LNCAP (cell line): ENCODE measurements around the gene PPP2R5B.

Experiments used
- TF ChIP-seq, protein P1 (sequence below): fragments of 450-650 bp; IDR thresholded peaks from 2 replicates; pipeline ENCODE4 v1.5.1; 2017; ENCODE audit warnings: mild to moderate bottlenecking

The PPP2R5B gene

DNA sequence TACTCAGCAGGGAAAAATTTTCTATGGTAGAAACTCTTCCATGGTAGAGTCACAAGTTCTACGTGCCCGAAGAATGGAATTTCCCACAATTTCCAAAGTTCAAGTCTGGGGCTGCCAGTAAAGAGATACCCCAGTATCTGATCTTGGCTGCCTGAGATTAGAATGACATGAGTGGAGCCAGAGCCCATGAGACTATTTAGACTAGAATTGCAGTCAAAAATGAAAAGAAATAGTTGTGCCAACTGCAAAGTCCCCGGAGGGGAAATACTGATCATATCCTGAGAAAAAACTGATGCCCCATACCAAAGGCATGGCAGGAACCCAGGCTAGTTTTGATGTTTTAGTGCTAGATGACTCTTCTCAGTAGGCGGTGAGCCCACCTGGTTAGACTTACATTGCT, 36.2 kb downstream of the PPP2R5B start:
- TF ChIP-seq, protein P1, sequence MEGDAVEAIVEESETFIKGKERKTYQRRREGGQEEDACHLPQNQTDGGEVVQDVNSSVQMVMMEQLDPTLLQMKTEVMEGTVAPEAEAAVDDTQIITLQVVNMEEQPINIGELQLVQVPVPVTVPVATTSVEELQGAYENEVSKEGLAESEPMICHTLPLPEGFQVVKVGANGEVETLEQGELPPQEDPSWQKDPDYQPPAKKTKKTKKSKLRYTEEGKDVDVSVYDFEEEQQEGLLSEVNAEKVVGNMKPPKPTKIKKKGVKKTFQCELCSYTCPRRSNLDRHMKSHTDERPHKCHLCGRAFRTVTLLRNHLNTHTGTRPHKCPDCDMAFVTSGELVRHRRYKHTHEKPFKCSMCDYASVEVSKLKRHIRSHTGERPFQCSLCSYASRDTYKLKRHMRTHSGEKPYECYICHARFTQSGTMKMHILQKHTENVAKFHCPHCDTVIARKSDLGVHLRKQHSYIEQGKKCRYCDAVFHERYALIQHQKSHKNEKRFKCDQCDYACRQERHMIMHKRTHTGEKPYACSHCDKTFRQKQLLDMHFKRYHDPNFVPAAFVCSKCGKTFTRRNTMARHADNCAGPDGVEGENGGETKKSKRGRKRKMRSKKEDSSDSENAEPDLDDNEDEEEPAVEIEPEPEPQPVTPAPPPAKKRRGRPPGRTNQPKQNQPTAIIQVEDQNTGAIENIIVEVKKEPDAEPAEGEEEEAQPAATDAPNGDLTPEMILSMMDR, result no peak

DNA sequence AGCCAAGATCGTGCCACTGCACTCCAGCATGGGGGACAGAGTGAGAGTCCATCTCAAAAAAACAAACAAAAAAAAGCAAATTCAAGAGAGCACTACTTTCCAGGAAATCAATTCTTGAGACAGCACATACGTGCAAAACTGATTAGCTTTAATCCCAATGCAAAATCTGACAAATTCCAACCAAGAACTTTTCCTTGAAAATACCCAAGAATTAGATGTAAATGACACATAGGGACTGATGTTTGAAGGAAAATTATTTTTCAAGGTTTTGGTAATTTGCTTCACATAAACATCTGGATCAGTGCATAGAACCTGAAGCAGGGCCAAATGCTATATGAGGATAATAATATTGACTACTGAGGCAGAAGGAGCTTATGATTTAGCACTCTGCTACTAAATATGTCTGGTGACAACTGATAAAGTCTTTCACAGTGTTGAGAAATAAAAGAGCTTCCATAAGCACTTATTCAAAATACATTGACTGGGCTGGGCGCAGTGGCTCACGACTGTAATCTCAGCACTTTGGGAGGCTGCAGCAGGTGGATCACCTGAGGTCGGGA, 38.7 kb downstream of the PPP2R5B start:
- TF ChIP-seq, protein P1, result no peak

DNA sequence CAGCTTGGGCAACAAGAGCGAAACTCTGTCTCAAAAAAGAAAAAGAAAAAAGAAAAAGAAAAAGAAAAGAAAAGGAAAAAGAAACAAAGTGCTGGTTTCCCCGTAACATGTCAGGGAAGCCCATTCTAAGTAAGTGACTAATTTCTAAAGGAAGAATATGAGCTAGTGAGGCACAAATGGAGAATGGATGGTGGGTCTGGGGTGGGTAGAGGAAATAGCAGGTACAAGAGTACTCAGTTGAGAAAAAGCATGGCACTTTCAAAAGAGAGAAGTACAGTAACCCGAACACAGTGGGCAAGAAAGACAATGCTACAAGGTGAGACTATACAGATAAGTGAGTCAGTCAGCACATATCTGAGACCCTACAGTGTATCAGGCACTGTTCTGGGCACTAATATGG, 42.9 kb downstream of the PPP2R5B start:
- TF ChIP-seq, protein P1, result no peak

DNA sequence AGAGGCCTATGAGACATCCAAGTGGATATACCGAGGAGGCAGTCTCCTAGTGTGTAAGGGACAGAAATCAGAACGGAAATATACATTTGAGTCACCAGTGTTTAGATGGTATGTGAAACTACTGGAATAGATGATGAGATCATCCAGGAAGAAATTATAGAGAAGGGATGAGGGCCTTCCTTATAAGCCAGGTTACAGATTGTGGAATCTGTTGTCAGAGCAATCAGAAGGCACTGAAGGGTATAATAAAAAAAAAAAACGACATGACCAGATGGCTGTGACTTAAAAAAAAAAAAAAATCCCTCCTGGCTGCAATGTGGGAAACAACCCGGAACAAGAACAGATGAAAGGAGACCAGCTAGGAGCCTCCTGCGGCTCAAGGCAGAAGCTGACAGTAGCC, 44.7 kb downstream of the PPP2R5B start:
- TF ChIP-seq, protein P1, result no peak

DNA sequence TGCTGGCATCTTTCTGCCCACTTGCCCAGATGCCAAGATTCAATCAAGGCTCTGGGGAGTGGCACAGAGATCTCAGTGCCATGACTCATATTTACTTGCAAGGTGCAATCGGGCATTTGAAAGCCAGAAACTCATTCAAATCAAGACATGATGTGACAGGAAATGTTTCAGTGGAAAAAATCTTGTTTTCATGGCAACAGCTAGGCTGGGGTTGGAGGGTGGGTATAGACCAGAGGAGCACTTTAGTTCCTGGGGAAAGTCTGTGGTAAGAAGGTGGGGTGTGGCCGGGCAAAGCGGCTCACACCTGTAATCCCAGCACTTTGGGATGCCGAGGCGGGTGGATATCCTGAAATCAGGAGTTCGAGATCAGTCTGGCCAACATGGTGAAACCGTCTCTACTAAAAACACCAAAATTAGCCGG, 46.3 kb downstream of the PPP2R5B start:
- TF ChIP-seq, protein P1, result no peak

DNA sequence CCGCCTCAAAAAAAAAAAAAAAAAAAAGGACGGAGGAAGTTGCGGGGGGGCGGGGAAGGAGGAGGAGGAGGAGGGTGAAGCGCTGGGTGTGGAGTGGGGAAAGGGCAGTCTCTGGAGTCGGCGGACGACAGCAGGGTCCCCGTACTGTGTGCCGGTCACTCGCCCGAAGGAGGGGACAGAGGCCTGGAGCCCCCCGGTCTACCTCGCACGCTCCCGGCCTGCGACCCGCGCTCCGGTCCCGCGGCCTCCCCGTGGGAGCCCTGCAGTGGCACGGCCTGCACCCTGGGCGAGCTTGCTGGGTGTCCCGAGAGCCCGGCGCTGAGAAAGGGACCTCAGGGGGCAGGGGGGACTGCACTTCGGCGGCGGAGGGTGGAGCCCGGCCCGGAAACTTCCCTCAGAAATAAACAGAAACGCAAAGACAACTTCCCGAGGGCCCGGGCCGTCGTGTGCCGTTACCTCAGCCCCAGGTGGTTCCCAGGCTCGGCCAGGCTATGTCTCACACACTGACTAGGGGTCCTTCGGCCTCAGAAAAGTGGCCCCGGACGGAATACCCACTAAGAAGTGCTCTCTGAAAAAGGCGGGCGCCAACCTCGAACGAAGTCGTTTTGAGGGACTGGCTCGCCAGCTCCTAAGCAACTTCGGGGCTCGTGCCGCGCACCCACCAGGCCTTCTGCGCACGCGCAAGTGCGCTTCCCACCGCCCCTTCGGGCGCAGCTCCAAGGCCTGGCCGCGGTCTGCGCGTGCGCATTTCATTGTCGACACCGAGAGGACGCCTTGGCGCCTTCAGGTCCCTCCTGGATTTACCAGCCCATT, 47.1 kb downstream of the PPP2R5B start, which contains the start of gene MAJIN:
TSS of gene MAJIN (minus strand) at position 688 of the 813 bp plus-strand sequence. CDS start 12,703 bp downstream, outside the sequence.
- TF ChIP-seq, protein P1, result no peak

DNA sequence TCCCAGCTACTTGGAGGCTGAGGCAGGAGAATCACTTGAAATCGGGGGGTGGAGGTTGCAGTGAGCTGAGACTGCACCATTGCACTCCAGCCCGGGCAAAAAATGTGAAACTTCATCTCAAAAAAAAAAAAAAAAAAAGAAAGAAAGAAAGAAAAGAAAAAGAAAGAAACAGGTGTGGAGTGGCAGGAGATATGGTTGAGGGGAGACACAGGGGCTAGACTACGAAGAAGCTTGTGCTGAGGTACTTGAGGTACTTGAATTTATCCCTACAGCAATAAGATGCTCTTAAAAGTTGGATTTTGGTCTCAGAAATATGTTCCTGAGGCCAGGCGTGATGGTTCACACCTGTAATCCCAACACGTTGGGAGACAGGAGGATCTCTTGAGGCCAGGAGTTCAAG, 49.6 kb downstream of the PPP2R5B start:
- TF ChIP-seq, protein P1, result no peak
